Measurements from ENCODE around the gene FAM83B.
"Not testable (repeated sequence)": the region's sequence is repeated elsewhere in the genome, so short reads cannot be mapped to it uniquely, and the experiment has no call there.

Gene FAM83B

GRCh38 chr6:54876365-54876764 is 29.8 kb downstream of the FAM83B start:
- CTCF ChIA-PET: interaction anchor here (0.8 kb wide), 1 partner anchor 24 kb away, joined by 4 read pairs; no protein-coding TSS in a partner anchor
- no peaks in the 10 kb centered on the region for H3K4me1 ChIP-seq (ENCODE audit: control extremely low read depth in 1 of 4, control insufficient read depth in 4 of 4, insufficient read depth in 4 of 4, low read length in 3 of 4)
- no peak overlapping the region for H3K4me3 ChIP-seq (ENCODE audit: control insufficient read depth in 1 of 7, extremely low read depth in 1 of 7, insufficient read depth in 4 of 7, low read depth in 2 of 7, low read length in 6 of 7)
- WGBS (ENCODE audit: insufficient coverage): 100% methylated on average over 2 of the region's 8 CpGs
- no peaks in the 10 kb centered on the region for H3K27me3 ChIP-seq (replicated peaks in 2 of 5; ENCODE audit: control insufficient read depth in 4 of 5, insufficient read depth in 5 of 5, low read length in 4 of 5)
- H3K27ac ChIP-seq (ENCODE audit: insufficient read depth in 1 of 2, low read depth in 1 of 2, low read length in 2 of 2, poor library complexity in 1 of 2, severe bottlenecking in 2 of 2): no peak overlapping the region
- H3K9me3 ChIP-seq (ENCODE audit: control extremely low read depth in 1 of 5, control insufficient read depth in 4 of 5, insufficient read depth in 2 of 5, low read depth in 1 of 5, low read length in 4 of 5): no peaks in the 10 kb centered on the region
- POLR2A ChIA-PET: no interaction called here
- no peaks in the 10 kb centered on the region for H3K36me3 ChIP-seq (ENCODE audit: control insufficient read depth in 4 of 4, insufficient read depth in 4 of 4, low read length in 3 of 4)
- no peak for DNase-seq

DNA sequence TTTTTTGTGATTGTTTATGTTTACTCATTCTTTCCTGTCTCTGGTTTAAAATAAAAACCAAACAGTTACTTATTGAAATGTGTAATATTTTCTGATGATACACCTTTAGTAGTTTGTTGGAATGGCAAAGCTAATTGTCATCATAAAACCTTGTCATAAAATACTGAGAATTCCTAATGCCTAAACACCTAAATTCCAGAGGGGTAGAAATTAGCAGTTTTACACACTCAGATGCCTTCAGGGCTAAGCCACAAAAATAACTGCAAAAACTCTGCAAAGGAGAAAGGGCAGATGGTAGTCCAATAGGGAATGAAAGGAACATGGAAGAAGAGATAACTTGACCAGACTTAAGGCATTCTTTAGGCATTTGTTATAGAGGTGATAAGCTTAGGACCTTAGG is 30.3 kb downstream of the FAM83B start:
- ChIA-PET CTCF (interaction anchor here (0.8 kb wide), 1 partner anchor 23 kb away, joined by 4 read pairs; no protein-coding TSS in a partner anchor), POLR2A (no interaction called here)
- no peaks in the 10 kb centered on the region for H3K4me1 ChIP-seq (ENCODE audit: control extremely low read depth in 1 of 4, control insufficient read depth in 4 of 4, insufficient read depth in 4 of 4, low read length in 3 of 4)
- H3K27ac ChIP-seq (ENCODE audit: insufficient read depth in 1 of 2, low read depth in 1 of 2, low read length in 2 of 2, poor library complexity in 1 of 2, severe bottlenecking in 2 of 2): no peak overlapping the region
- no peaks in the 10 kb centered on the region for H3K27me3 ChIP-seq (replicated peaks in 2 of 5; ENCODE audit: control insufficient read depth in 4 of 5, insufficient read depth in 5 of 5, low read length in 4 of 5)
- no peak for DNase-seq
- H3K36me3 ChIP-seq (ENCODE audit: control insufficient read depth in 4 of 4, insufficient read depth in 4 of 4, low read length in 3 of 4): no peaks in the 10 kb centered on the region
- H3K4me3 ChIP-seq (ENCODE audit: control insufficient read depth in 1 of 7, extremely low read depth in 1 of 7, insufficient read depth in 4 of 7, low read depth in 2 of 7, low read length in 6 of 7): no peak overlapping the region
- H3K9me3 ChIP-seq (ENCODE audit: control extremely low read depth in 1 of 5, control insufficient read depth in 4 of 5, insufficient read depth in 2 of 5, low read depth in 1 of 5, low read length in 4 of 5): no peaks in the 10 kb centered on the region

DNA sequence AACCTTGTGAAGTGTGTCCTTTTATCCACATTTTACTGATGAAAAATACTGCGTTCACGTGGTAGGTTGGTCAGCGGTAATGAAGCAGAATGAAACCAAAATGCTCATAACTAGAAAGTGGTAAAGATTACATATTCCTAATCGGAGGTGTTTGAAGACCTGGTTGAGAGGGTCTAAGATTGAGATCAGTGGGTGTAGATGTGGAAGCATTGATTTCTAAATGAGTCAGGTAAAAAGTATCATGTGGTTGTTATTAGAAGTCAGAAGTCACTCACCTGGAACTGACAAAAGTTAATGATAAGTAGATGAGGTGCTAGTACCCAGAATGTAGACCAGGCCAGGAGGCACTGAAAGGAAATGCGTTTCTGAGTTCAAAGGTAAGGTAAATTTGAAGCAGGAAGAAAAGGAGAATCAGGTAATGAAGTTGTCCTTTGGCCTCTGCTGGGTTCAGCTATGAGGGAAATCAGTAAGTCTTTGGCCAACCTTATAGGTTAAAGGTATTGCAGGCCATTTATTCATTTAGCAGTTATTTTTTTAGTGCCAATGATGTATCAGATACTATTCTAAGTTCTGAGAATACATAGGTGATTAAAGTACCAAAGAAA is 31.2 kb downstream of the FAM83B start:
- Histone ChIP-seq H3K9me3 (ENCODE audit: control extremely low read depth in 1 of 5, control insufficient read depth in 4 of 5, insufficient read depth in 2 of 5, low read depth in 1 of 5, low read length in 4 of 5) (no peaks in the 10 kb centered on the region), H3K4me1 (ENCODE audit: control extremely low read depth in 1 of 4, control insufficient read depth in 4 of 4, insufficient read depth in 4 of 4, low read length in 3 of 4) (no peaks in the 10 kb centered on the region), H3K27ac (ENCODE audit: insufficient read depth in 1 of 2, low read depth in 1 of 2, low read length in 2 of 2, poor library complexity in 1 of 2, severe bottlenecking in 2 of 2) (no peak overlapping the region), H3K36me3 (ENCODE audit: control insufficient read depth in 4 of 4, insufficient read depth in 4 of 4, low read length in 3 of 4) (no peaks in the 10 kb centered on the region), H3K27me3 (replicated peaks in 2 of 5; ENCODE audit: control insufficient read depth in 4 of 5, insufficient read depth in 5 of 5, low read length in 4 of 5) (no peaks in the 10 kb centered on the region), H3K4me3 (ENCODE audit: control insufficient read depth in 1 of 7, extremely low read depth in 1 of 7, insufficient read depth in 4 of 7, low read depth in 2 of 7, low read length in 6 of 7) (no peak overlapping the region)
- DNase-seq: no peak
- CTCF ChIA-PET: no interaction called here
- 93% methylated on average over 5 of the region's 5 CpGs for WGBS (ENCODE audit: insufficient coverage)
- POLR2A ChIA-PET: no interaction called here

DNA sequence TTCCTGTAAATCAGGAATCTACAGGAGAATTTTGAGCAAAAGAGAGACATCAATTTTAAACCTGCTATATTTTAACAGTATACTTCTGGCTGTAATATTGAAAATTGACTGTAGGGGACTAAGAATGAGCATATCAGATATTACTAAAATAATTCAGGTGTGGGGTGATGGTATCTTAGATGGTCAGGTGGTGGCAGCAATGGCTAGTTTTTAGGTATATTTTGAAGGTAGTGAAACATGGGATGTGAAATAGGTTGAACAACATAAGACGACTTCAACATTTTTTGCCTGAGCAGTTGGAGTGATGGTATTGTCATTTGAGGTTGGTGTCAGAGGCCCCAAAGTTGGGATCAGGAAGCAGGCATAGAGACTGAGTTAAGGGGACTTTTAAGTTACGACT is 32.1 kb downstream of the FAM83B start:
- no peaks in the 10 kb centered on the region for H3K9me3 ChIP-seq (ENCODE audit: control extremely low read depth in 1 of 5, control insufficient read depth in 4 of 5, insufficient read depth in 2 of 5, low read depth in 1 of 5, low read length in 4 of 5)
- no peaks in the 10 kb centered on the region for H3K36me3 ChIP-seq (ENCODE audit: control insufficient read depth in 4 of 4, insufficient read depth in 4 of 4, low read length in 3 of 4)
- H3K4me3 ChIP-seq (ENCODE audit: control insufficient read depth in 1 of 7, extremely low read depth in 1 of 7, insufficient read depth in 4 of 7, low read depth in 2 of 7, low read length in 6 of 7): no peak overlapping the region
- DNase-seq: peak; percentile 1 to 35 (median 14)
- H3K27me3 ChIP-seq (replicated peaks in 2 of 5; ENCODE audit: control insufficient read depth in 4 of 5, insufficient read depth in 5 of 5, low read length in 4 of 5): no peaks in the 10 kb centered on the region
- CTCF ChIA-PET: no interaction called here
- no peak overlapping the region for H3K27ac ChIP-seq (ENCODE audit: insufficient read depth in 1 of 2, low read depth in 1 of 2, low read length in 2 of 2, poor library complexity in 1 of 2, severe bottlenecking in 2 of 2)
- H3K4me1 ChIP-seq (ENCODE audit: control extremely low read depth in 1 of 4, control insufficient read depth in 4 of 4, insufficient read depth in 4 of 4, low read length in 3 of 4): no peaks in the 10 kb centered on the region
- POLR2A ChIA-PET: no interaction called here
- 88% methylated on average over 2 of the region's 2 CpGs for WGBS (ENCODE audit: insufficient coverage)

DNA sequence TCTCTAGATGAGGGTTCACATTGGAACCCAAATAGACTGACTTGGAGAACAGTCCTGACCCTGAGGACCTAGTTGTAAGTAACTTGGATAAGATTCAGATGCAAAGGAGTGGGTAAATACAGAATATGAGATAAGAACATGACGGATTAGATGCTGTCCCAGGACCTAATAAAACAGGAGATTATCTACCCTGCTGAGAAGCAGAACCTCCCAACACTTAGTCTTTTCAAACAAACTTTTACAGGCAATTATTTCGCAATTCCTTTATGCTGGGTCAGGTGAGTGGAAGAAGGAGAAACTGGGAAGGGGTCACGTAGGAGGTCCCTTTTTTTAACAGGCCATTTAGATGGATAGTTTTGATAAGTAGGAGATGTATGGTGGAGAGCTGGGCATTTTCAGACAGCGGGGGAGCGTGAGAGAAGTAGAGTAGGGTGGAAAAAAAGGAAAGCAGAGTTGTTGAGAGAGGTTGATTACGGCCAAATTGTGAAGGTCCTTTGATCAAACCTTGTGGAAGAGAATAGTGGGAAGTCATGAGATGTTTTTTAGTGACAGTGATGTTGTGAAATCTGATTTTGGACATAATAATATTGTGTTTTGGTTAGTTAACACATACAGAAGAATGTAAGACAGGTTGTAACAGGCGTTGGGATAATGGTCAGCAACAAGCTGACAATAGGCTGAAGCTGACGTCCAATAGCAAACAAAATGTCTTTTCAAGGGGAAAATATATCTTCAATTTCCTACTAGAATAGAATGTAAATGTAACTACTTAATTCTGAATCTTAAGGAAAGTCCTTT is 32.8 kb downstream of the FAM83B start:
- H3K9me3 ChIP-seq (ENCODE audit: control extremely low read depth in 1 of 5, control insufficient read depth in 4 of 5, insufficient read depth in 2 of 5, low read depth in 1 of 5, low read length in 4 of 5): no peaks in the 10 kb centered on the region
- DNase-seq: no peak
- no peak overlapping the region for H3K27ac ChIP-seq (ENCODE audit: insufficient read depth in 1 of 2, low read depth in 1 of 2, low read length in 2 of 2, poor library complexity in 1 of 2, severe bottlenecking in 2 of 2)
- ChIA-PET CTCF (interaction anchor here (1.6 kb wide), 1 partner anchor 22 kb away, joined by 4 read pairs; no protein-coding TSS in a partner anchor), POLR2A (no interaction called here)
- no peaks in the 10 kb centered on the region for H3K4me1 ChIP-seq (ENCODE audit: control extremely low read depth in 1 of 4, control insufficient read depth in 4 of 4, insufficient read depth in 4 of 4, low read length in 3 of 4)
- 98% methylated on average over 4 of the region's 8 CpGs for WGBS (ENCODE audit: insufficient coverage)
- H3K4me3 ChIP-seq (ENCODE audit: control insufficient read depth in 1 of 7, extremely low read depth in 1 of 7, insufficient read depth in 4 of 7, low read depth in 2 of 7, low read length in 6 of 7): no peak overlapping the region
- H3K36me3 ChIP-seq (ENCODE audit: control insufficient read depth in 4 of 4, insufficient read depth in 4 of 4, low read length in 3 of 4): no peaks in the 10 kb centered on the region
- H3K27me3 ChIP-seq (replicated peaks in 2 of 5; ENCODE audit: control insufficient read depth in 4 of 5, insufficient read depth in 5 of 5, low read length in 4 of 5): no peaks in the 10 kb centered on the region

DNA sequence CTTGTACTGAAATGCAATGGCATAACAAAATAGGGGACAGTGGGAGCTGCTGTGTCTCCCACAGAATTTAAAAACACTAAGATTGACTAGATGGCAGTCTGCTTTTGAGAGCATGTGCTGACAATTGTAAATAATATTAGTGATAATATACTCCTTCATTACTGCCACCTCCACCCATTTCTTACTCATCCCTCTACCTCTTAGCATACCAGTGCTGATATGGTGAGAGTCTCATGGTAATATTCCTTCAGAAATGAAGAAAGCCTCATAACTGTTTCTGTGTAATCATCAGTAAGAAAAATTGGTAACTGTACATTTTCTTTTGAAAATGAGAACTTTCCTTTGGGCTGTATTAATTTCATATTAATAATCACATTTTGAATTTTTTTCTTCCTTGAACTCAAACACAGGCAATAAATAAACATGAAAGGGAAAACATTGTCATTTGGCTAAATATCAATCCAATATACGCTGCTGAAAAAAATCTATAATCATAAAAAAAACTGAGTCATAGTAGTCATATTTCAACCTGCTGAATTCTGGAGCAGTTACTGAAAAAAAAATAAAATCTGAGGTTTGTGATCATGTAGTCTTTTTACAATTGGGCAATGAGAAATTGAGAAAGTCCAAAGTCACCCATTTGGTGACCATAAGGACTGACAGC is 34.6 kb downstream of the FAM83B start:
- ChIA-PET CTCF (interaction anchor here (1.6 kb wide), 1 partner anchor 20 kb away, joined by 4 read pairs; no protein-coding TSS in a partner anchor), POLR2A (no interaction called here)
- Histone ChIP-seq H3K36me3 (ENCODE audit: control insufficient read depth in 4 of 4, insufficient read depth in 4 of 4, low read length in 3 of 4) (no peaks in the 10 kb centered on the region), H3K9me3 (ENCODE audit: control extremely low read depth in 1 of 5, control insufficient read depth in 4 of 5, insufficient read depth in 2 of 5, low read depth in 1 of 5, low read length in 4 of 5) (no peaks in the 10 kb centered on the region), H3K4me3 (ENCODE audit: control insufficient read depth in 1 of 7, extremely low read depth in 1 of 7, insufficient read depth in 4 of 7, low read depth in 2 of 7, low read length in 6 of 7) (no peak overlapping the region), H3K27me3 (replicated peaks in 2 of 5; ENCODE audit: control insufficient read depth in 4 of 5, insufficient read depth in 5 of 5, low read length in 4 of 5) (no peaks in the 10 kb centered on the region), H3K4me1 (ENCODE audit: control extremely low read depth in 1 of 4, control insufficient read depth in 4 of 4, insufficient read depth in 4 of 4, low read length in 3 of 4) (no peaks in the 10 kb centered on the region), H3K27ac (ENCODE audit: insufficient read depth in 1 of 2, low read depth in 1 of 2, low read length in 2 of 2, poor library complexity in 1 of 2, severe bottlenecking in 2 of 2) (no peak overlapping the region)
- no peak for DNase-seq
- WGBS (ENCODE audit: insufficient coverage): no CpG with 5 or more reads among the region's 1 CpG

DNA sequence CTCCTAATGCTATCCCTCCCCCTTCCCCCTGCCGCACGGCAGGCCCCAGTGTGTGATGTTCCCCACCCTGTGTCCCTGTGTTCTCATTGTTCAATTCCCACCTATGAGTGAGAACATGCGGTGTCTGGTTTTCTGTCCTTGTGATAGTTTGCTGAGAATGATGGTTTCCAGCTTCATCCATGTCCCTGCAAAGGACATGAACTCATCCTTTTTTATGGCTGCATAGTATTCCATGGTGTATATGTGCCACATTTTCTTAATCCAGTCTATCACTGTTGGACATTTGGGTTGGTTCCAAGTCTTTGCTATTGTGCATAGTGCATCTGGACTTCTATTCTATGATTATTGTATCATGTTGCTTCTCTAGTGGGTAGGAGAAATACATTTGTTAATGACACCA is 35.3 kb downstream of the FAM83B start:
- H3K4me3 ChIP-seq (ENCODE audit: control insufficient read depth in 1 of 7, extremely low read depth in 1 of 7, insufficient read depth in 4 of 7, low read depth in 2 of 7, low read length in 6 of 7); H3K4me1 ChIP-seq (ENCODE audit: control extremely low read depth in 1 of 4, control insufficient read depth in 4 of 4, insufficient read depth in 4 of 4, low read length in 3 of 4); H3K9me3 ChIP-seq (ENCODE audit: control extremely low read depth in 1 of 5, control insufficient read depth in 4 of 5, insufficient read depth in 2 of 5, low read depth in 1 of 5, low read length in 4 of 5); H3K27ac ChIP-seq (ENCODE audit: insufficient read depth in 1 of 2, low read depth in 1 of 2, low read length in 2 of 2, poor library complexity in 1 of 2, severe bottlenecking in 2 of 2); CTCF ChIA-PET; H3K36me3 ChIP-seq (ENCODE audit: control insufficient read depth in 4 of 4, insufficient read depth in 4 of 4, low read length in 3 of 4); H3K27me3 ChIP-seq (replicated peaks in 2 of 5; ENCODE audit: control insufficient read depth in 4 of 5, insufficient read depth in 5 of 5, low read length in 4 of 5); POLR2A ChIA-PET; DNase-seq: not testable (repeated sequence)
- WGBS (ENCODE audit: insufficient coverage): no CpG with 5 or more reads among the region's 3 CpGs
